Brain microvascular endothelial cell (primary cell): ENCODE data around the gene EEF1G.

ENCODE experiments used
- DNase-seq: peaks from one replicate; pipeline ENCODE4 v3.0.0-alpha.2; 2020
- H3K27ac ChIP-seq: fragments of 250-450 bp; sonication (Bioruptor Pico); 2 replicates; pipeline ENCODE4 v1.5.1; 2020; ENCODE audit warnings: mild to moderate bottlenecking, moderate library complexity
- H3K27me3 ChIP-seq: fragments of 250-450 bp; sonication (Bioruptor Pico); replicated peaks from 2 replicates; pipeline ENCODE4 v1.5.1; 2020; ENCODE audit warnings: mild to moderate bottlenecking
- H3K36me3 ChIP-seq: fragments of 250-450 bp; sonication (Bioruptor Pico); replicated peaks from 2 replicates; pipeline ENCODE4 v1.5.1; 2020; ENCODE audit warnings: mild to moderate bottlenecking
- H3K4me3 ChIP-seq: 2 replicates; pipeline ENCODE4 v1.5.1; 2011; ENCODE audit warnings: low read depth, mild to moderate bottlenecking, control low read depth, low read length, moderate library complexity
- CTCF ChIP-seq: IDR thresholded peaks from 2 replicates; pipeline ENCODE4 v1.5.1; 2011; ENCODE audit warnings: low read depth, mild to moderate bottlenecking, moderate library complexity, low read length, control low read depth, inconsistent platforms; ENCODE audit errors: missing control alignments
- in situ Hi-C: cut with HindIII; loops from 2 replicates; pipeline ENCODE4 v1.10.0; 2017; ENCODE audit warnings: low sequenced_read_pairs, low pct_ligation_motif_present

Gene EEF1G

GRCh38 chr11:62546929-62547625, 26.6 kb downstream of the EEF1G start:
- Histone ChIP-seq H3K36me3 (no peaks in the 10 kb centered on the region), H3K4me3 (peak overlapping the region; percentile 90), H3K27me3 (no peaks in the 10 kb centered on the region), H3K27ac (peak overlapping the region; percentile 37)
- in situ Hi-C loops: no loop called here
- TF ChIP-seq CTCF: no peak
- DNase-seq: no peak

- Histone ChIP-seq H3K27me3 (no peaks in the 10 kb centered on the region), H3K36me3 (no peaks in the 10 kb centered on the region), H3K4me3 (peak within 1 kb of the TSS; percentile 90), H3K27ac (peak within 1 kb of the TSS; percentile 63)
- in situ Hi-C loops: no loop called here
- DNase-seq: no peak
- no peak for TF ChIP-seq CTCF
Observed at GRCh38 chr11:62546244-62546928, 27.3 kb downstream of the EEF1G start, which contains the start of gene AHNAK. TSS of gene AHNAK (minus strand) at chr11:62546806. CDS start at chr11:62536098, 10,708 bp downstream.

GRCh38 chr11:62545437-62546243, 28.1 kb downstream of the EEF1G start:
- H3K36me3 ChIP-seq: no peaks in the 10 kb centered on the region
- in situ Hi-C loops: no loop called here
- peak; percentile 87 for DNase-seq
- H3K27me3 ChIP-seq: no peaks in the 10 kb centered on the region
- peak overlapping the region; percentile 90 for H3K4me3 ChIP-seq
- peak overlapping the region; percentile 63 for H3K27ac ChIP-seq
- peak; percentile 27 for TF ChIP-seq CTCF

GRCh38 chr11:62544581-62545436, 28.9 kb downstream of the EEF1G start:
- in situ Hi-C loops: no loop called here
- Histone ChIP-seq H3K27ac (peak overlapping the region; percentile 63), H3K4me3 (peak overlapping the region; percentile 90), H3K27me3 (no peaks in the 10 kb centered on the region), H3K36me3 (no peaks in the 10 kb centered on the region)
- no peak for DNase-seq
- TF ChIP-seq CTCF: no peak

- in situ Hi-C loops: no loop called here
- no peak for TF ChIP-seq CTCF
- H3K27me3 ChIP-seq: no peaks in the 10 kb centered on the region
- peak overlapping the region; percentile 90 for H3K4me3 ChIP-seq
- no peak overlapping the region for H3K27ac ChIP-seq
- H3K36me3 ChIP-seq: no peaks in the 10 kb centered on the region
- no peak for DNase-seq
Observed at GRCh38 chr11:62543680-62544444, 29.8 kb downstream of the EEF1G start.
